Vagina (tissue), 2 donors: Measurements from ENCODE around the gene SHROOM2. TPM values are rescaled to one million over a fixed set of nuclear protein-coding genes. Genes with fewer than 3 reads are reported as not detected.

Source experiments
- DNase-seq, 2 donors: peaks; one replicate each; pipeline ENCODE4 v3.0.0-alpha.2; 2017; ENCODE audit errors: extremely low spot score in 2 of 2
- H3K27ac ChIP-seq: fragments of 200-600 bp; sonication (generic); one replicate; pipeline ENCODE4 v1.5.1; 2019
- H3K27me3 ChIP-seq: fragments of 200-600 bp; sonication (generic); one replicate; pipeline ENCODE4 v1.5.1; 2019
- H3K36me3 ChIP-seq, 2 donors: fragments of 200-600 bp; sonication (generic); one replicate each; pipeline ENCODE4 v1.5.1; 2017 to 2019
- H3K4me1 ChIP-seq: fragments of 200-600 bp; sonication (generic); one replicate; pipeline ENCODE4 v1.5.1; 2019
- H3K4me3 ChIP-seq, 2 donors: fragments of 200-600 bp; sonication (generic); 1 replicate in 1 of 2; 2 replicates in 1 of 2; pipeline ENCODE4 v1.5.1; 2016 to 2019
- H3K9me3 ChIP-seq: fragments of 200-600 bp; sonication (generic); one replicate; pipeline ENCODE4 v1.5.1; 2019
- POLR2A ChIP-seq, 2 donors: fragments of 450-650 bp; IDR thresholded peaks; one replicate each; pipeline ENCODE4 v1.6.1; 2017; ENCODE audit warnings: antibody characterized with exemption in 2 of 2, mild to moderate bottlenecking in 2 of 2, moderate library complexity in 2 of 2
- POLR2AphosphoS5 ChIP-seq, 2 donors: sonication (generic); formaldehyde crosslinking; IDR thresholded peaks; one replicate each; pipeline ENCODE4 v1.9.0; 2017; ENCODE audit warnings: antibody characterized with exemption in 2 of 2, mild to moderate bottlenecking in 2 of 2, low read depth in 1 of 2; ENCODE audit not compliant: insufficient read depth in 1 of 2
- intact Hi-C: fragments of 100-400 bp; cut with DNase I; formaldehyde crosslinking; loops from one replicate; pipeline ENCODE4 v1.15.1; 2023
- small RNA-seq: library from RNA; depleted of rRNA; stranded (forward); fragments of <200 nt; gene quantifications from one replicate; pipeline ENCODE3, GENCODE V24; 2016
- total RNA-seq: library from RNA; depleted of rRNA; stranded (reverse); fragments of >200 nt; gene quantifications from one replicate; pipeline ENCODE4 v1.2.3, GENCODE V29; 2016
- TF ChIP-seq, protein P1 (sequence below), 3 experiments: fragments of 450-650 bp in 2 of 3; fragments of 200-600 bp in 1 of 3; sonication (generic) in 1 of 3; IDR thresholded peaks; one replicate each; pipeline ENCODE4 v1.5.1; 2017 to 2019; ENCODE audit warnings: antibody characterized with exemption in 3 of 3, mild to moderate bottlenecking in 2 of 3, moderate library complexity in 2 of 3

The SHROOM2 gene
- total RNA-seq, 1 donor from 2014 or later, result 8.8 TPM

DNA sequence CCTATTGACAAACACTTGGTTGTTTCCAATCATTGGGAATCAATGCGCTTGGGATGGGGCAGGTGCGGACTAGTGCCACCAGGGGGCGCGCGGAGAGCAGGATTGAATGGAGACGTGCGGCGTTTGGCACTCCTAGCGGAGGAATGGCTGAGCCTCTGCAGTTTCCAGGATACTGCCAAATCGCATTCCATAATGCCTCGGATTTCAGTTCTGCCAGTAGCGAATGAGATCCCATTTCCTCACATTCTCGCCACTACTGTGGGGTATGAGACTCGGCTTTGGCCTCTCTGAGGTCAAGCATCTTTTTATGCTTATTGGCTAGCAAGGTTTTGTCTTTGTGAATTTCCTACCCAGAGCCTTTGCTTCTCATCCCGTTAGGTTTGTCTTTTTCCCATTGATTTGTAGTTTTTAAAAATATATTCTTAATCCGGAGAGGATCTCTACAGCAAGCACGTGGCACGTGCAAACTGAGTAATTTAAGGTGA, 209.7 kb downstream of the SHROOM2 start:
- no peaks in the 10 kb centered on the region for H3K27me3 ChIP-seq
- DNase-seq, result no peak
- peak in 1 of 2 donors; percentile 67 for TF ChIP-seq POLR2AphosphoS5 (IDR thresholded peaks at IDR 0.05; ENCODE audit: insufficient read depth in 1 of 2, low read depth in 1 of 2)
- TF ChIP-seq POLR2A (IDR thresholded peaks at IDR 0.05), result no peak
- TF ChIP-seq, protein P1, sequence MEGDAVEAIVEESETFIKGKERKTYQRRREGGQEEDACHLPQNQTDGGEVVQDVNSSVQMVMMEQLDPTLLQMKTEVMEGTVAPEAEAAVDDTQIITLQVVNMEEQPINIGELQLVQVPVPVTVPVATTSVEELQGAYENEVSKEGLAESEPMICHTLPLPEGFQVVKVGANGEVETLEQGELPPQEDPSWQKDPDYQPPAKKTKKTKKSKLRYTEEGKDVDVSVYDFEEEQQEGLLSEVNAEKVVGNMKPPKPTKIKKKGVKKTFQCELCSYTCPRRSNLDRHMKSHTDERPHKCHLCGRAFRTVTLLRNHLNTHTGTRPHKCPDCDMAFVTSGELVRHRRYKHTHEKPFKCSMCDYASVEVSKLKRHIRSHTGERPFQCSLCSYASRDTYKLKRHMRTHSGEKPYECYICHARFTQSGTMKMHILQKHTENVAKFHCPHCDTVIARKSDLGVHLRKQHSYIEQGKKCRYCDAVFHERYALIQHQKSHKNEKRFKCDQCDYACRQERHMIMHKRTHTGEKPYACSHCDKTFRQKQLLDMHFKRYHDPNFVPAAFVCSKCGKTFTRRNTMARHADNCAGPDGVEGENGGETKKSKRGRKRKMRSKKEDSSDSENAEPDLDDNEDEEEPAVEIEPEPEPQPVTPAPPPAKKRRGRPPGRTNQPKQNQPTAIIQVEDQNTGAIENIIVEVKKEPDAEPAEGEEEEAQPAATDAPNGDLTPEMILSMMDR (IDR thresholded peaks at IDR 0.05), result peak; percentile 80 to 98 (median 94)
- intact Hi-C loops, result loop anchor here (5.0 kb wide), 1 partner anchor 121 kb away; no protein-coding TSS in a partner anchor
- no peaks in the 10 kb centered on the region for H3K4me1 ChIP-seq
- H3K4me3 ChIP-seq, result no peak overlapping the region
- no peaks in the 10 kb centered on the region for H3K9me3 ChIP-seq
- no peaks in the 10 kb centered on the region for H3K36me3 ChIP-seq
- H3K27ac ChIP-seq, result no peak overlapping the region

- no peaks in the 10 kb centered on the region for H3K36me3 ChIP-seq
- no peaks in the 10 kb centered on the region for H3K4me1 ChIP-seq
- no peaks in the 10 kb centered on the region for H3K27me3 ChIP-seq
- no peak overlapping the region for H3K4me3 ChIP-seq
- DNase-seq, result no peak
- TF ChIP-seq, protein P1 (IDR thresholded peaks at IDR 0.05), result no peak
- TF ChIP-seq POLR2A (IDR thresholded peaks at IDR 0.05) (no peak), POLR2AphosphoS5 (IDR thresholded peaks at IDR 0.05; ENCODE audit: insufficient read depth in 1 of 2, low read depth in 1 of 2) (no peak)
- intact Hi-C loops, result loop anchor here (5.0 kb wide), 1 partner anchor 120 kb away; no protein-coding TSS in a partner anchor
- no peaks in the 10 kb centered on the region for H3K9me3 ChIP-seq
- no peak overlapping the region for H3K27ac ChIP-seq
These were observed 210.8 kb downstream of the SHROOM2 start for GRCh38 chrX:9997041-9997440.

DNA sequence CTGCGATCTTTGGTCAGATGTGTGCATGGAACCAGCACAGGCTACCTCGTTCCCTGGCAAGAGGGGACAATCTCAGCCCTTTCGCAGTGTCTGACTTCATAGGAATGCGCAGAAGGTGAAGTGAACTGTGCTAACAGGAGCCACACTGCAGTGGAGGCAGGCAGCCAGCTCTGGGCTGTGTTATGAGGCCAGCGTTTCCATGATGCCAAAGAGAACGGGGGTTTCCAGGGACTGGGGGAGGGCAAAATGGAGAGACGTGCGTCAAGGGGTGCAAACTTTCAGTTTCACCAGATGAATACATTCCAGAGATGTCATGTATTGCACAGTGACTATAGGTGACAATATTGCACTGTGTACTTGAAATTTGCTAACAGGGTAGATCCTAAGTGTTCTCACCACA, 211.3 kb downstream of the SHROOM2 start:
- no peaks in the 10 kb centered on the region for H3K36me3 ChIP-seq
- TF ChIP-seq POLR2A (IDR thresholded peaks at IDR 0.05), result no peak
- intact Hi-C loops, result loop anchor here (5.0 kb wide), 1 partner anchor 120 kb away; no protein-coding TSS in a partner anchor
- H3K27me3 ChIP-seq, result no peaks in the 10 kb centered on the region
- no peak overlapping the region for H3K4me3 ChIP-seq
- H3K9me3 ChIP-seq, result no peaks in the 10 kb centered on the region
- no peaks in the 10 kb centered on the region for H3K4me1 ChIP-seq
- DNase-seq, result no peak
- no peak overlapping the region for H3K27ac ChIP-seq

Small RNA genes within 50 kb of the gene (small RNA-seq; reads per million reads assigned to genes)
- gene RF00019, result not detected

Other genes with a start within 250 kb of the SHROOM2 start
- gene GPR143, start 20.6 kb upstream of the SHROOM2 start, total RNA-seq, result not detected
- gene CLDN34, start 180.9 kb downstream of the SHROOM2 start, total RNA-seq, result not detected